HCT116 (cell line): ENCODE measurements around the gene GRAMD4. TPM values are rescaled to one million over a fixed set of nuclear protein-coding genes. Genes with fewer than 3 reads are reported as not detected.

Experiments used
- ATAC-seq: fragments of 200-7000 bp; cut with Tn5 transposase; 2 replicates; pipeline ENCODE4 v1.9.1; 2020; ENCODE audit warnings: mild to moderate bottlenecking, moderate library complexity
- BruUV-seq: library from RNA; stranded (reverse); fragments of 400-500 nt; replicated peaks from 2 replicates; lab custom pipeline; 2021; lab: Mats Ljungman, UMichigan
- CTCF ChIA-PET: fragments of 300-600 bp; sonication (Branson Sonifier 250); formaldehyde crosslinking; loops from one replicate; lab custom pipeline; 2021; ENCODE audit warnings: antibody characterized with exemption; lab: Charles Lee
- POLR2A ChIA-PET: fragments of 300-600, 350-600 bp; sonication (Branson Sonifier 250); formaldehyde crosslinking; loops from one replicate; lab custom pipeline; 2021; ENCODE audit warnings: antibody characterized with exemption; lab: Charles Lee
- RAD21 ChIA-PET, 2 experiments: fragments of 300-600 bp; sonication (Branson Sonifier 250); formaldehyde crosslinking; loops; one replicate each; lab custom pipeline; 2023; ENCODE audit warnings: low total read pairs in 2 of 2; ENCODE audit not compliant: uncharacterized antibody in 2 of 2, unreplicated experiment in 2 of 2, low non-redundant PET in 1 of 2; lab: Charles Lee
- DNase-seq: peaks from one replicate; pipeline ENCODE4 v3.0.0-alpha.2; 2010; ENCODE audit warnings: low read depth, low spot score
- H2AFZ ChIP-seq: fragments of 200-600 bp; shearing (Covaris generic), sonication (generic); 2 replicates; pipeline ENCODE4 v1.6.1; 2017; ENCODE audit warnings: low read depth, mixed run types, mixed read lengths, antibody characterized with exemption, low read length; ENCODE audit not compliant: poor library complexity, severe bottlenecking
- H3K27ac ChIP-seq: 2 replicates; pipeline ENCODE4 v1.5.1; 2012; ENCODE audit warnings: low read depth, low read length
- H3K27me3 ChIP-seq: fragments of 200-600 bp; sonication (generic); 2 replicates; pipeline ENCODE4 v1.6.1; 2016; ENCODE audit warnings: mixed run types, low read length, mixed read lengths; ENCODE audit not compliant: insufficient read depth
- H3K36me3 ChIP-seq, 2 experiments: fragments of 200-500 bp in 1 of 2; fragments of 200-600 bp in 1 of 2; sonication (Bioruptor generic) in 1 of 2; sonication (generic) in 1 of 2; 2 replicates each; pipeline versions ENCODE4 v1.5.1 to v1.6.1; 2014 to 2016; ENCODE audit warnings: low read length in 2 of 2, inconsistent platforms in 1 of 2, mixed read lengths in 1 of 2, mixed run types in 1 of 2; ENCODE audit not compliant: insufficient read depth in 2 of 2, control insufficient read depth in 1 of 2
- H3K4me1 ChIP-seq, 2 experiments: fragments of 200-600 bp in 1 of 2; sonication (generic) in 1 of 2; 2 replicates each; pipeline versions ENCODE4 v1.5.1 to v1.6.1; 2012 to 2017; ENCODE audit warnings: low read length in 2 of 2, inconsistent platforms in 1 of 2, mild to moderate bottlenecking in 1 of 2, mixed read lengths in 1 of 2, mixed run types in 1 of 2, moderate library complexity in 1 of 2; ENCODE audit not compliant: insufficient read depth in 2 of 2, control insufficient read depth in 1 of 2
- H3K4me2 ChIP-seq: fragments of 200-600 bp; sonication (generic); 2 replicates; pipeline ENCODE4 v1.6.1; 2017; ENCODE audit warnings: mixed run types, low read length, mixed read lengths
- H3K4me3 ChIP-seq, 2 experiments: fragments of 200-600 bp in 1 of 2; sonication (generic) in 1 of 2; replicated peaks in 1 of 2; 2 replicates each; pipeline ENCODE4 v1.5.1; 2011 to 2016; ENCODE audit warnings: low read length in 2 of 2, control low read depth in 1 of 2, low read depth in 1 of 2, mild to moderate bottlenecking in 1 of 2, mixed read lengths in 1 of 2, mixed run types in 1 of 2
- H3K79me2 ChIP-seq: fragments of 200-600 bp; sonication (generic); 2 replicates; pipeline ENCODE4 v1.6.1; 2017; ENCODE audit warnings: mild to moderate bottlenecking, mixed run types, low read length, moderate library complexity, mixed read lengths; ENCODE audit not compliant: insufficient read depth
- H3K9ac ChIP-seq: fragments of 200-600 bp; sonication (generic); 2 replicates; pipeline ENCODE4 v1.6.1; 2016; ENCODE audit warnings: low read length, mixed read lengths
- H3K9me2 ChIP-seq: fragments of 200-600 bp; sonication (generic), shearing (Covaris generic); 2 replicates; pipeline ENCODE4 v1.6.1; 2017; ENCODE audit warnings: mixed run types, mild to moderate bottlenecking, moderate library complexity; ENCODE audit not compliant: insufficient read depth
- H3K9me3 ChIP-seq, 2 experiments: fragments of 200-500 bp in 1 of 2; fragments of 200-600 bp in 1 of 2; sonication (Bioruptor generic) in 1 of 2; sonication (generic) in 1 of 2; 2 replicates each; pipeline ENCODE4 v1.6.1; 2014 to 2017; ENCODE audit warnings: low read length in 2 of 2, mixed read lengths in 2 of 2, inconsistent platforms in 1 of 2, low read depth in 1 of 2, mild to moderate bottlenecking in 1 of 2, mixed run types in 1 of 2, moderate library complexity in 1 of 2; ENCODE audit not compliant: control insufficient read depth in 1 of 2, insufficient read depth in 1 of 2
- H4K20me1 ChIP-seq: fragments of 200-600 bp; sonication (generic), shearing (Covaris generic); 2 replicates; pipeline ENCODE4 v1.6.1; 2017; ENCODE audit warnings: mixed run types, mild to moderate bottlenecking, moderate library complexity; ENCODE audit not compliant: insufficient read depth
- RAD21 ChIP-seq: IDR thresholded peaks from 2 replicates; pipeline ENCODE4 v1.6.1; 2012; ENCODE audit warnings: low read depth, mild to moderate bottlenecking
- SP1 ChIP-seq: IDR thresholded peaks from 2 replicates; pipeline ENCODE4 v1.6.1; 2012; ENCODE audit warnings: low read depth
- YY1 ChIP-seq: IDR thresholded peaks from 2 replicates; pipeline ENCODE4 v1.6.1; 2011; ENCODE audit warnings: low read length, low read depth, moderate library complexity, mild to moderate bottlenecking; ENCODE audit not compliant: insufficient replicate concordance; ENCODE audit errors: extremely low read depth
- intact Hi-C: fragments of 100-400 bp; cut with micrococcal nuclease; formaldehyde crosslinking; loops from 2 replicates; pipeline ENCODE4 v1.10.0; 2022
- total RNA-seq: library from RNA; stranded (reverse); gene quantifications from one replicate; pipeline ENCODE4 v1.2.1, GENCODE V29; 2021; ENCODE audit not compliant: unreplicated experiment
- TF ChIP-seq, protein P1 (sequence below): IDR thresholded peaks from 2 replicates; pipeline ENCODE4 v1.6.1; 2012; ENCODE audit warnings: low read depth
- TF ChIP-seq, protein P2 (sequence below): IDR thresholded peaks from 2 replicates; pipeline ENCODE4 v1.6.1; 2011; ENCODE audit warnings: mild to moderate bottlenecking, low read length, moderate library complexity; ENCODE audit not compliant: insufficient replicate concordance; ENCODE audit errors: extremely low read depth
- TF ChIP-seq, protein P3 (sequence below): IDR thresholded peaks from 2 replicates; pipeline ENCODE4 v1.6.1; 2012

The GRAMD4 gene
- total RNA-seq, 1 experiment from 2014 or later, result 25.8 TPM

DNA sequence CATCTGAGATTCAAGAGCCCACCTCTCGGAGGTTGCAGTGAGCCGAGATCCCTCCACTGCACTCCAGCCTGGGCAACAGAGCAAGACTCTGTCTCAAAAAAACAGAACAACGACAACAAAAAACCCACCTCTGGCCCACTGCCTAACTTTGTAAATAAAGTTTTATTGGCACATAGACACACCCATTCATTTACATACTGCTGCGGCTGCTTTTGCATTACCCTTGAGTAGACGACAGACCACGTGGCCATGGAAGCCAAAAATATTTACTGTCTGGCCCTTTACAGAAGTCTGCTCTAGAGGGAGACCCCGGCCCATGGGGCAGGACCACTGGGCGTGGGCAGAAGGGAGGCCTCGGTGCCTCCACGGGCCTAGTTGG, 47.0 kb downstream of the GRAMD4 start:
- ChIA-PET RAD21 (no interaction called here), POLR2A (no interaction called here)

More for the DNA sequence above, 47.0 kb downstream of the GRAMD4 start:
- Histone ChIP-seq H3K4me3 (no peak overlapping the region), H3K4me1 (0 out of 4 replicates have a peak, but pooled peaks cover 0 to under 1% of the 10 kb centered on the region in 2 experiments), H3K9ac (no peak overlapping the region), H3K27ac (no peak overlapping the region), H3K27me3 (no peaks in the 10 kb centered on the region), H3K9me2 (no peaks in the 10 kb centered on the region), H4K20me1 (no peaks in the 10 kb centered on the region), H2AFZ (no peak overlapping the region), H3K9me3 (no peaks in the 10 kb centered on the region), H3K79me2 (no peaks in the 10 kb centered on the region), H3K4me2 (no peak overlapping the region), H3K36me3 (no peaks in the 10 kb centered on the region)
- DNase-seq (no peak), ATAC-seq (no peak)
- CTCF ChIA-PET, result no interaction called here
- BruUV-seq, result no TSS peak
- TF ChIP-seq, protein P1, sequence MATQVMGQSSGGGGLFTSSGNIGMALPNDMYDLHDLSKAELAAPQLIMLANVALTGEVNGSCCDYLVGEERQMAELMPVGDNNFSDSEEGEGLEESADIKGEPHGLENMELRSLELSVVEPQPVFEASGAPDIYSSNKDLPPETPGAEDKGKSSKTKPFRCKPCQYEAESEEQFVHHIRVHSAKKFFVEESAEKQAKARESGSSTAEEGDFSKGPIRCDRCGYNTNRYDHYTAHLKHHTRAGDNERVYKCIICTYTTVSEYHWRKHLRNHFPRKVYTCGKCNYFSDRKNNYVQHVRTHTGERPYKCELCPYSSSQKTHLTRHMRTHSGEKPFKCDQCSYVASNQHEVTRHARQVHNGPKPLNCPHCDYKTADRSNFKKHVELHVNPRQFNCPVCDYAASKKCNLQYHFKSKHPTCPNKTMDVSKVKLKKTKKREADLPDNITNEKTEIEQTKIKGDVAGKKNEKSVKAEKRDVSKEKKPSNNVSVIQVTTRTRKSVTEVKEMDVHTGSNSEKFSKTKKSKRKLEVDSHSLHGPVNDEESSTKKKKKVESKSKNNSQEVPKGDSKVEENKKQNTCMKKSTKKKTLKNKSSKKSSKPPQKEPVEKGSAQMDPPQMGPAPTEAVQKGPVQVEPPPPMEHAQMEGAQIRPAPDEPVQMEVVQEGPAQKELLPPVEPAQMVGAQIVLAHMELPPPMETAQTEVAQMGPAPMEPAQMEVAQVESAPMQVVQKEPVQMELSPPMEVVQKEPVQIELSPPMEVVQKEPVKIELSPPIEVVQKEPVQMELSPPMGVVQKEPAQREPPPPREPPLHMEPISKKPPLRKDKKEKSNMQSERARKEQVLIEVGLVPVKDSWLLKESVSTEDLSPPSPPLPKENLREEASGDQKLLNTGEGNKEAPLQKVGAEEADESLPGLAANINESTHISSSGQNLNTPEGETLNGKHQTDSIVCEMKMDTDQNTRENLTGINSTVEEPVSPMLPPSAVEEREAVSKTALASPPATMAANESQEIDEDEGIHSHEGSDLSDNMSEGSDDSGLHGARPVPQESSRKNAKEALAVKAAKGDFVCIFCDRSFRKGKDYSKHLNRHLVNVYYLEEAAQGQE, result no peak
- TF ChIP-seq YY1, result no peak
- TF ChIP-seq, protein P2, sequence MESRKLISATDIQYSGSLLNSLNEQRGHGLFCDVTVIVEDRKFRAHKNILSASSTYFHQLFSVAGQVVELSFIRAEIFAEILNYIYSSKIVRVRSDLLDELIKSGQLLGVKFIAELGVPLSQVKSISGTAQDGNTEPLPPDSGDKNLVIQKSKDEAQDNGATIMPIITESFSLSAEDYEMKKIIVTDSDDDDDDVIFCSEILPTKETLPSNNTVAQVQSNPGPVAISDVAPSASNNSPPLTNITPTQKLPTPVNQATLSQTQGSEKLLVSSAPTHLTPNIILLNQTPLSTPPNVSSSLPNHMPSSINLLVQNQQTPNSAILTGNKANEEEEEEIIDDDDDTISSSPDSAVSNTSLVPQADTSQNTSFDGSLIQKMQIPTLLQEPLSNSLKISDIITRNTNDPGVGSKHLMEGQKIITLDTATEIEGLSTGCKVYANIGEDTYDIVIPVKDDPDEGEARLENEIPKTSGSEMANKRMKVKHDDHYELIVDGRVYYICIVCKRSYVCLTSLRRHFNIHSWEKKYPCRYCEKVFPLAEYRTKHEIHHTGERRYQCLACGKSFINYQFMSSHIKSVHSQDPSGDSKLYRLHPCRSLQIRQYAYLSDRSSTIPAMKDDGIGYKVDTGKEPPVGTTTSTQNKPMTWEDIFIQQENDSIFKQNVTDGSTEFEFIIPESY, result no peak
- TF ChIP-seq SP1, result no peak
- TF ChIP-seq, protein P3, sequence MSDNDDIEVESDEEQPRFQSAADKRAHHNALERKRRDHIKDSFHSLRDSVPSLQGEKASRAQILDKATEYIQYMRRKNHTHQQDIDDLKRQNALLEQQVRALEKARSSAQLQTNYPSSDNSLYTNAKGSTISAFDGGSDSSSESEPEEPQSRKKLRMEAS, result no peak
- TF ChIP-seq RAD21, result no peak
- intact Hi-C loops, result no loop called here
